HK-2 (cell line): Measurements from ENCODE around the gene TNFRSF19.

Experiments used
- DNase-seq: peaks from one replicate; pipeline ENCODE4 v3.0.0-alpha.2; 2018; ENCODE audit not compliant: unreplicated experiment

Gene TNFRSF19

DNA sequence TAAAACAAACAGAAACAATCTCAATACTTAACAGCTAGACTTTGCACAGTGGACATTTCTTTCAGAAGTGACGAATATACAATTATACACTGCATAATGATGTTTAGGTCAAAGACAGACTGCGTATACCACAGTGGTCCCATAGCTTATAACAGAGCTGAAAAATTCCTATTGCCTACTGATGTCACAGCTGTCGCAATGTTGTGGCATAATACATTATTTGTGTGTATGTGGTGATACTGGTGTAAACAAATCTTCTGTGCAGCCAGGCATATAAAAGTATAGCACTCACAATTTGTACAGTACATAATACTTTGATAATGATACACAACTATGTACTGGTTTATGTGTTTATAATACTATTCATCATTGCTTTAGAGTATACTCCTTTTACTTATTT, 116.7 kb downstream of the TNFRSF19 start:
- DNase-seq = no peak

- DNase-seq = no peak
Observed at GRCh38 chr13:23687614-23688013, 117.4 kb downstream of the TNFRSF19 start.

GRCh38 chr13:23688336-23688735, 118.1 kb downstream of the TNFRSF19 start:
- no peak for DNase-seq

DNA sequence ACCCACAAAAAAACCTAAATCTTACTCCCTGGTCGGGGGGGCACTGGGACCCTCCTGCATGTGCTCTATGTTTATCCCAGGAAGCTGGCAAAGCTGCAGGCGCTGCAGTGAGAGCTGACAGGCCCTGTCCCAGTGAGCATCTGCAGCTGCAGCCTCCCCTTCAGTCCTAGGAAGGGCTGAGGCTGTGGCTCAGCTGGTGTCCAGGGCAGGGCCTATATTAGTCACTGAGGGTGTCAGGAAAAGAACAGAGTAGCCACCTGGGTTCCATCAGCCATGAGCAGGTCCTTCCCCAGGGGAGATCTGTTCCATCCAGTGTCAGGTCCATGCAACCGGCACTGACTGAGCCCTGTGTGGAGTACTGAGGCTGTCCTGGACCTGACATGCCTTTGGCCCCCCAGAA, 120.5 kb downstream of the TNFRSF19 start:
- no peak for DNase-seq

- DNase-seq = no peak
Observed at GRCh38 chr13:23692816-23693215, 122.6 kb downstream of the TNFRSF19 start.

- no peak for DNase-seq
Observed at GRCh38 chr13:23695196-23695595, 125.0 kb downstream of the TNFRSF19 start.

DNA sequence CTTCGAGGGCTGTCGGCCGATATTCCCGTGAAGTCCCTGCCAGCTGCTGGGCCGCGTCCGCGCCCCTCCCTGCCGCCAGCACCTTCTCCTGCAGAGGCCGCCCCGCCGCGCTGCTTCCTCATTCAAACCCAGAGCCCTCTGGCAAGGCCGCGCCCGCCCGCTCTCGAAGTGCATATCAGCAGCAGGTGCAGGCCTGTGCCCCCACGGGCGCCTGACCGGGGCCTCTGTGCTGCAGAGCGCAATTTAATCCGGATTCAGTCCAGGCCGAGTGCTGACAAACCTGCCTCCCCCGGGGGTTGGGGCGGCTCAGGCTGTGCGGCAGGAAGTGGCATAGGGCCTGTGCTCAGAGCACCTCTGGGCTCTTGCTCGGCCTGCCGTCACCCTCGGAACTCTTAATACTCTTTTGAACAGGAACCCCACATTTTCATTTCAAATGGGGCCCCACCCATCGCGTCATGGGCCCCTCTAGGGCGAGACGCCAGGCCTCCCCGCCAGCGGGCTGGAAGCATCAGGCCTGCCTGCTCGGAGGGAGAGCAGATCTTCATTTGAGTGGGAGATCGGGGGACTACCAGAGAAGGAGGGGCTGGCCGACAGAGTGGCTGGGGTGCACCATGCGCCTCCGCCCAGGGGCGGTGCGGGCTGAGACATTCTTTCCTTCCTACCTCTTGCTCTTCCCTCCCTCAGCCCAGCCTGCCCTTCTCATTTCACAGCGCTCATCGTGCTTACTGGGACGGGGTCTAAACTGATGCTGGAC, 125.7 kb downstream of the TNFRSF19 start:
- DNase-seq = no peak

GRCh38 chr13:23696610-23697009, 126.4 kb downstream of the TNFRSF19 start:
- no peak for DNase-seq

DNA sequence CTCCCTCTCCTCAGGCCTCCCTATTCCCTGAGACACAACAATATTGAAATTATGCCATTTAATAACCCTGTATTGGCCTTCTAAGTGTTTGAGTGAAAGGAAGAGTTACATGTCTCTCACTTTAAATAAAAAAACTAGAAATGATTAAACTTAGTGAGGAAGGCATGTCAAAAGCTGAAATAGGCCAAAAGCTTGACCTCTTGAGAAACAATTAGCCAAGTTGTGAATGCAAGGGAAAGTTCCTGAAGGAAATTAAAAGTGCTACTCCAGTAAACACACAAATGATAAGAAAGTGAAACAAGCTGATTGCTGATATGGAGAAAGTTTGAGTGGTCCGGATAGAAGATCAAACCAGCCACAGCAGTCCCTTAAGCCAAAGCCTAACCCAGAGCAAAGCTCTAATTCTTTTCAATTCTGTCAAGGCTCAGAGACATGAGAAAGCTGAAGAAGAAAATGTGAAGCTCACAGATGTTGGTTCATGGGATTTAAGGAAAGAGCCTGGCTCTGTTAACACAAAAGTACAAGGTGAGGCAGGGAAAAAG, 127.6 kb downstream of the TNFRSF19 start:
- no peak for DNase-seq

GRCh38 chr13:23699271-23699670, 129.1 kb downstream of the TNFRSF19 start:
- DNase-seq = no peak

DNA sequence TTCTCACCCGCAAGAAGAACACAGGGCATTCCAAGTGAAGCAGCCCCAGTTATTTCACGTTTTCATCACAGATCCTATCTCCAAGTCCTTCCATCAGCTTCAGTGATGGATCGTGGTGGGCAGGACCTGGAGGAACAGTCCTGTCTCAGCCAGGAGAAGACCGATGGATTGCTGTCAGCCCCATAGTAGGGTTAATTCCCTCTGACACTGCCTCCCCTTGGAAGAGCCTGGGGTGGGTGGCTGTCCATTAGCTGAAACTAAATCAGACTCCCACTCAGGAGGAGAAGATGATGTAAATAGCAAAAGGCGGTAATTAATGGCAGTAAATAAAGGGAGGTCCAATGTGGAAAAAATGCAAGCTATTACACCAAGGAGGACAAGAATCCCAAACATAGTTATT, 131.0 kb downstream of the TNFRSF19 start:
- no peak for DNase-seq

DNA sequence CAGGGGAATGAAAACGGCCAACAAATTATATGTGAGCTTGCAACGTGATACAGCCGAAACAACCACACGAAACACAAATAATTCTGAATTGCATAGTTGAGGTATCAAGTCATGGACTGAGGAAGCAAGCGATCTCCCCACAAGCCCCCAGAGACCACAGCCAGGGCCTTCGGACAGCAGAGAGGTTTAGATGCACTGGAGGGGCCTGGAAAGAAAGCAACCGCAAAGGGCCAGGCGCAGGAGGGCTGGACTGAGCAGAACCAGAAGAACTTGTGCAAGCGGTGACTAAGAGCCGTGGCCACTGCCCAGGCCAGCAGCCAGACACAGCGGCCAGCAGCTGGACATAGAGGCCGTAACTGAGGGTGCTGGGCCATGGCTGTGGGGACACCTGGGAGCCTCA, 131.4 kb downstream of the TNFRSF19 start:
- DNase-seq = no peak

GRCh38 chr13:23703246-23703860, 133.1 kb downstream of the TNFRSF19 start:
- no peak for DNase-seq

- no peak for DNase-seq
Observed at GRCh38 chr13:23705583-23705982, 135.4 kb downstream of the TNFRSF19 start.

- no peak for DNase-seq
Observed at GRCh38 chr13:23707674-23708073, 137.5 kb downstream of the TNFRSF19 start.

DNA sequence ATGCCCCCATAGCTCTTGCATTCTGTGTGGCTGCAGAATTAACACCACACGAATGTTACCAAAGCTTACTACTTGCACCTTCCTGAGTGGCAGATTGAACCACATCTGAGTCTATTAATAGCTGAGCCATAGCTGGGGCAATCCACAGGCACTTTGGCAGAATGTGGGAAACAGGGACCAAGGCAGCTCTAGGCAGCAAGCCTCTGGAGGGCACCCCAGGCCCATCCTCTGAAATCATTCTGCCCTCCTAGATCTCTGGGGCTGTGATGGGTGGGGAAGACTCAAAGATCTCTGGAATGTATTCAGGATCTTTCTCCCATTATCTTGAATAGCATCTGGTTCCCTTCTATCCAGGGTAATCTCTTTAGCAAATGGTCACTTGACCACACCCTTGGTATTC, 139.3 kb downstream of the TNFRSF19 start:
- no peak for DNase-seq

DNA sequence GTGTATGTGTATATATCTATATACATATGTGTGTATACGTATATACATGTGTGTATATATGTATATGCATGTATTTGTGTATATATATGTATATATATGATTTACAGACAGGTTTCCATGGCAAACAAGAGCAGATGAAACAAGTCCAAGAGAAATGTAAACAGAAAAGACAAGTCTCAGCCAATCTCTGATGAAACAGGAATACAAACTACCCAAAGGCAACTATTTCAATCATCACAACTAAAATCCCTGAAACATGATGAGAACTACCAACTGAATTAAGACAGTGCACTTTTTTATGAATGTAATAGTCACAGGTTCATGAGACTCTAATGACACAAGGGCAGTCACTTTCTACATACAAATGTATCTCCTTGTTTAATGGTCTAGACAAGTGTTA, 140.2 kb downstream of the TNFRSF19 start:
- no peak for DNase-seq

- no peak for DNase-seq
Observed at GRCh38 chr13:23711355-23711754, 141.1 kb downstream of the TNFRSF19 start.

GRCh38 chr13:23714672-23715071, 144.5 kb downstream of the TNFRSF19 start:
- no peak for DNase-seq

DNA sequence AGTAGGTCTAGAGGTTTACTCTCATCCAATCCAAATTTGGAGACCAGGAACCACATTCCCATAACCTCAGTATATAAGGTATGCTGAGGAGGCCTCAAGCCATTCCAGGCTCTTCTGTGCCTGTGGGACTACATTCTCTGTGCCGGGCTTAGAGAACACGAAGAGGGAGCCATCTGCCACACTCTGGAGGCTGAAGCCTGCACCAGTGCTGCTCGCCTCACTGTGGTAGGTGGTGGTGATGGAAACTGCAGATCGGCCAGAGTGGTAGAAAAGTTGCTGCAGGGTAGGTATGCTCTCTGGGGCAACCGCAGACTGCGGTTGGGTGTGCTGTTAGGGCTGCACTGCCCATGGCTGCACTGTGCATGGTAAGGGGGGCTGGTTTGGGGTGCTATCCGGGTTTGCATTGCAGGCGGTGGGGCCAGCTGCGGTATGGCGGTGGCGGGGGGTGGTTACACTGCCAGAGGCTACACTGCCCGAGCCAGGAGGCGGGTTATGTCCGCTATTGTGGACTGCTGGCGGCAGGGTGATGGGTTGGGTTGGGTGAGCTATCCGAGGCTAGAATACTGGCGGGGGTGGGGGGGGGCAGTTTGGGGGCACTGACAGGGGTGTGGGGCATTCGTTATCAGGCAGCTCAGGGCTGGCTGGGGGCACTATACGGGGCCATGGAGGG, 145.0 kb downstream of the TNFRSF19 start:
- no peak for DNase-seq

DNA sequence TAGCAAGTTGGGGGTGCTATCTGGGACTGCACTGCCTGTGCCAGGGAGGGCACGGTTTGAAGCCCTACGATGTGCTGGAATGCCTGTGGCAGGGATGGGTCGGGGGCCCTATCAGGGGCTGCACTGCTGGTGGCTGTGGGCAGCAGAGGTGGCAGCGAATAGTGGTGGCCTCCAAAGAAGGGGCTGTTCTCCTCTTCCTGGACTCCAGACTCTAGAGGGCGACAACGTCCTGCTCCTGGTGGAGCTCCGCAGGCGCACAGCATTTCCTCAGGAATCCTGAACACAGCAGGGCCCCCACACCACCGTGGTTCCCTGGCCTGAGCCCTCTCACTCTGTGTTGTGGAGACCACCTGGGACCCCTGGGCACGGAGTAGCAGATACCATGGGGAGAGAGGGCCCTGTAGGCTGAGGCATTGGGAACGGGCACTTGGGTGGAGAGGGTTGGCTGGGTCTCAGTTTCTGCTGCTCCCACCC, 145.6 kb downstream of the TNFRSF19 start:
- DNase-seq = no peak

- no peak for DNase-seq
Observed at GRCh38 chr13:23716401-23716800, 146.2 kb downstream of the TNFRSF19 start.

DNA sequence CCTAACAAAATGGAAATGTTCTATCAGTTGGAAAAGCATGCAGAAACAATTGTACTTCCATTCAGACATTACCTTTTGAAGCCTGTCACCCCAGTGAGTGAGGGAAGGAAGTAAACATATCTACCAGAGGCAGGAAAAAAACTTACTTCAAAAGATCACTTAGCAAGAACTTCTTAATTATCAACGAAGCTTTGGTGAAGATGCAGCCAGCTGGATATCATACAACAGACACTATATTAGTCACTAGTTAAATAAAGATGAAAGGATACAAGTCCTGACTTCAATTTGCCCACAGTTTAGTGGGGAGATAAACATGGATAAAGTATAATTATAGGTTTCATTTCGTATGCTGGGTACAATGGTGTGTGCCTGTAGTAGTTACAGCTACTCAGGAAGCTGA, 148.8 kb downstream of the TNFRSF19 start:
- DNase-seq = no peak
